ENCODE results near the gene CFAP141.

GRCh38 chr1:154208677-154209388 is 2.7 kb upstream of the CFAP141 start:
- TF ChIP-seq CTCF (IDR thresholded peaks at IDR 0.05) (no peak), POLR2A (IDR thresholded peaks at IDR 0.05) (no peak)
